HG03175 (cell line): ENCODE data around the gene BARD1.
"Not testable (repeated sequence)": the region's sequence is repeated elsewhere in the genome, so short reads cannot be mapped to it uniquely, and the experiment has no call there.

Source experiments
- ATAC-seq: cut with Tn5 transposase; IDR thresholded peaks from one replicate; pipeline ENCODE4 v1.9.1; 2021; ENCODE audit warnings: mild to moderate bottlenecking, moderate library complexity; ENCODE audit not compliant: unreplicated experiment

BARD1 gene

GRCh38 chr2:214808981-214809750 lies at the start of gene BARD1:
TSS of gene BARD1 (minus strand) at chr2:214809683. CDS start at chr2:214809569, 114 bp downstream.
- peak; percentile 40 for ATAC-seq

GRCh38 chr2:214856137-214856536 lies 46.7 kb upstream of the BARD1 start:
- no peak for ATAC-seq

GRCh38 chr2:214853906-214854305 lies 44.4 kb upstream of the BARD1 start:
- no peak for ATAC-seq

- ATAC-seq: no peak
Measured at GRCh38 chr2:214843823-214844222, 34.3 kb upstream of the BARD1 start.

- ATAC-seq: peak; percentile 92
Measured at GRCh38 chr2:214839464-214839863, 30.0 kb upstream of the BARD1 start.

GRCh38 chr2:214837466-214837865 lies 28.0 kb upstream of the BARD1 start:
- no peak for ATAC-seq

- no peak for ATAC-seq
Measured at GRCh38 chr2:214836568-214836967, 27.1 kb upstream of the BARD1 start.

- ATAC-seq: no peak
Measured at GRCh38 chr2:214830794-214831346, 21.4 kb upstream of the BARD1 start.

GRCh38 chr2:214816008-214816533 lies 6.6 kb upstream of the BARD1 start:
- no peak for ATAC-seq

GRCh38 chr2:214810671-214811070 lies 1.2 kb upstream of the BARD1 start:
- no peak for ATAC-seq

- peak; percentile 82 for ATAC-seq
Measured at GRCh38 chr2:214809751-214810564, 475 bp upstream of the BARD1 start.

GRCh38 chr2:214807653-214808052 lies 1.8 kb downstream of the BARD1 start:
- no peak for ATAC-seq

- no peak for ATAC-seq
Measured at GRCh38 chr2:214801768-214802397, 7.6 kb downstream of the BARD1 start.

- ATAC-seq: no peak
Measured at GRCh38 chr2:214801068-214801467, 8.4 kb downstream of the BARD1 start.

GRCh38 chr2:214800180-214800579 lies 9.3 kb downstream of the BARD1 start:
- no peak for ATAC-seq

- no peak for ATAC-seq
Measured at GRCh38 chr2:214796911-214797310, 12.6 kb downstream of the BARD1 start.

GRCh38 chr2:214783181-214783580 lies 26.3 kb downstream of the BARD1 start:
- not testable (repeated sequence) for ATAC-seq

- no peak for ATAC-seq
Measured at GRCh38 chr2:214782671-214783070, 26.8 kb downstream of the BARD1 start.

GRCh38 chr2:214781226-214781625 lies 28.3 kb downstream of the BARD1 start:
- ATAC-seq: no peak

GRCh38 chr2:214775971-214776370 lies 33.5 kb downstream of the BARD1 start:
- no peak for ATAC-seq

GRCh38 chr2:214774108-214774507 lies 35.4 kb downstream of the BARD1 start:
- no peak for ATAC-seq
